Ascending aorta (tissue), 2 donors: ENCODE measurements around the gene FBXL14. TPM values are rescaled to one million over a fixed set of nuclear protein-coding genes. Genes with fewer than 3 reads are reported as not detected.
A peak's percentile ranks its signal among the peaks of the same experiment; 100 is the strongest.

Experiments used
- DNase-seq, 2 donors: peaks; one replicate each; pipeline ENCODE4 v3.0.0-alpha.2; 2019; ENCODE audit warnings: low spot score in 2 of 2
- H3K27ac ChIP-seq, 2 donors: fragments of 200-600 bp; sonication (generic); one replicate each; pipeline ENCODE4 v1.5.1; 2016 to 2017; ENCODE audit warnings: mild to moderate bottlenecking in 1 of 2
- H3K27me3 ChIP-seq: fragments of 200-600 bp; sonication (generic); one replicate; pipeline ENCODE4 v1.5.1; 2017
- H3K36me3 ChIP-seq, 2 donors: fragments of 200-600 bp; sonication (generic); one replicate each; pipeline ENCODE4 v1.5.1; 2016
- H3K4me1 ChIP-seq, 2 donors: fragments of 200-600 bp; sonication (generic); one replicate each; pipeline ENCODE4 v1.5.1; 2016 to 2017; ENCODE audit warnings: mild to moderate bottlenecking in 1 of 2
- H3K4me3 ChIP-seq, 2 donors: fragments of 200-600 bp; sonication (generic); one replicate each; pipeline ENCODE4 v1.5.1; 2016 to 2017; ENCODE audit warnings: mild to moderate bottlenecking in 1 of 2
- H3K9me3 ChIP-seq, 2 donors: fragments of 200-600 bp; sonication (generic); one replicate each; pipeline ENCODE4 v1.5.1; 2016
- intact Hi-C: fragments of 100-400 bp; cut with DNase I; formaldehyde crosslinking; loops from one replicate; pipeline ENCODE4 v1.15.1; 2023
- total RNA-seq: library from RNA; depleted of rRNA; stranded (reverse); fragments of >200 nt; gene quantifications from one replicate; pipeline ENCODE4 v1.1.0, GENCODE V29; 2016
- TF ChIP-seq, protein P1 (sequence below), 3 experiments: fragments of 200-600 bp in 2 of 3; fragments of 450-650 bp in 1 of 3; sonication (generic) in 2 of 3; IDR thresholded peaks; one replicate each; pipeline ENCODE4 v1.5.1; 2016 to 2019; ENCODE audit warnings: antibody characterized with exemption in 3 of 3, mild to moderate bottlenecking in 1 of 3, moderate library complexity in 1 of 3

FBXL14 gene
- total RNA-seq, 1 donor from 2014 or later, result 14.7 TPM

DNA sequence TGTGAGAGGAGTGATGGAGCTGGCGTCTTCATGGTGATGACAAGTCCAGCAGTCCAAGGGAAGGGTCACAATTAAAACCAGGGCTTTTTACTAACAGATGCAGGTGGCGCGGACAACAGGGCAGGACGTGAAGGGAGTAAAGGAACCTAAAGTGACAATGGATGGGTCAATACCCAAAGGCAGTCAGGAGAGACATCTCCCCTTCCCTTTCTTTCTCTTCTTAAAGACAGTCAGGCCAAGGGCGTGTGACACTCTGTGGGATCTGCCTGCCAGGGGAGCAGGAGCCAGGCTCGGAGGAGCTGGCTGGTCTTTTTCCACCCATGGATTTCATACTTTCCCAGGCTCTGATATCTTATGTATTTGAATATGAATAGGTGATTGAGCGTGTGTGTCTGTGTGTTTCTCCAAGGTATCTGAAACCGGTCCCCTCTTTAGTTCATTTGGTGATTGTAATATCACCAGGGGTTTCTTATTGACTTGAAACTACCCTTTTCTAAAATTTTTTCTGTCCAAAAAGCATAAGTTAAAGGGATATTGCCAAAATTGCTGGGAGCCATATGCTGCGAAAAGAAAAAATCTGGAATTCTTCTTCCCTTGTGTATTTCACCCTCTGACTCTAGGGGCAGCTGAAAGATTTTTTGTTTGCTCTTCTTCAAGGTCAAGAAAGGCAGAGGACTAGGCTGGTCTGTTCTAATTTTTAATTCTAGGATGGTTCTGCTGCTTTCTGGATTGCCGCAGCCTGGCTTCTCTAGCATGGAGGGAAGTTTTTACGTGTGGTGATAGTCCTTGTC, 61.8 kb downstream of the FBXL14 start:
- TF ChIP-seq, protein P1, sequence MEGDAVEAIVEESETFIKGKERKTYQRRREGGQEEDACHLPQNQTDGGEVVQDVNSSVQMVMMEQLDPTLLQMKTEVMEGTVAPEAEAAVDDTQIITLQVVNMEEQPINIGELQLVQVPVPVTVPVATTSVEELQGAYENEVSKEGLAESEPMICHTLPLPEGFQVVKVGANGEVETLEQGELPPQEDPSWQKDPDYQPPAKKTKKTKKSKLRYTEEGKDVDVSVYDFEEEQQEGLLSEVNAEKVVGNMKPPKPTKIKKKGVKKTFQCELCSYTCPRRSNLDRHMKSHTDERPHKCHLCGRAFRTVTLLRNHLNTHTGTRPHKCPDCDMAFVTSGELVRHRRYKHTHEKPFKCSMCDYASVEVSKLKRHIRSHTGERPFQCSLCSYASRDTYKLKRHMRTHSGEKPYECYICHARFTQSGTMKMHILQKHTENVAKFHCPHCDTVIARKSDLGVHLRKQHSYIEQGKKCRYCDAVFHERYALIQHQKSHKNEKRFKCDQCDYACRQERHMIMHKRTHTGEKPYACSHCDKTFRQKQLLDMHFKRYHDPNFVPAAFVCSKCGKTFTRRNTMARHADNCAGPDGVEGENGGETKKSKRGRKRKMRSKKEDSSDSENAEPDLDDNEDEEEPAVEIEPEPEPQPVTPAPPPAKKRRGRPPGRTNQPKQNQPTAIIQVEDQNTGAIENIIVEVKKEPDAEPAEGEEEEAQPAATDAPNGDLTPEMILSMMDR (IDR thresholded peaks at IDR 0.05), result no peak
- peaks cover 2 to 4% of the 10 kb centered on the region in 2 donors for H3K4me1 ChIP-seq
- no peak overlapping the region for H3K27ac ChIP-seq
- H3K27me3 ChIP-seq, result no peaks in the 10 kb centered on the region
- intact Hi-C loops, result no loop called here
- no peaks in the 10 kb centered on the region for H3K9me3 ChIP-seq
- no peak for DNase-seq
- no peaks in the 10 kb centered on the region for H3K36me3 ChIP-seq
- H3K4me3 ChIP-seq, result no peak overlapping the region

DNA sequence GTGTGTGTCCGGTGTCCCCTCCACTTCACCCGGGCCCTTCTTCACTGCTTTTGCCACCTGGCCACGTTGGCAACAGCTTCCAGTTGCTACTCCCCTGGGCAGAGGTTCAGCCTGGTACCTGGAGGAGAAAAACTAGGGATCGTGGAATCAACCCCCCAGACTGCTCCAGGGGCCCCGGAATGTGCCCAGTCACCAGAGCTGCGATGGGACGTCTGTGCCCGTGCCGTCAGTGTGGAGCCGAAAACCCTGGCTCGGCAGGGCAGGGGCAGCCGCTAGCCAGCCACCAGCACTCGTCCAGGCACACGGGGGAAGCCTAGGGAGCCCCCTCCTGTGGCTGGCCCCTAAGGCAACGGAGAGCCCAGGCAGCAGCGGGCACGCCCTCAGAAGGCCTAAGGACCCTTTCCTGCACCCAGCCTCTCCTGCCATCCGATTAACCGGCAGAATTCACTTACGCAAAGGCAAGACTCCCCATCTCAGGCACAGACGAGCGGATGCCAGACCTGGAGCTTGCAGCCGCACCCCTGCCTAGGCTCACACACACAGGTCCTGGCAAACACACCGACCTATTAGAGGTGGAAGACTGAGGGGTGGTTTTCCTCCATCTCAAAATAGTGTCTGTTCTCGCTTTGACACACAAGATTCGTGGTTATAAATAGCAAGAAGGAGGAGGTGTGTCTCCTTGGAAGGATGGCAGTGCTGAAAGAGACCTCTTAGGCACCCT, 62.6 kb downstream of the FBXL14 start:
- Histone ChIP-seq H3K9me3 (no peaks in the 10 kb centered on the region), H3K36me3 (no peaks in the 10 kb centered on the region), H3K27ac (no peak overlapping the region), H3K27me3 (no peaks in the 10 kb centered on the region), H3K4me1 (peaks cover 2 to 4% of the 10 kb centered on the region in 2 donors), H3K4me3 (peak overlapping the region; percentile 48 to 66)
- intact Hi-C loops, result no loop called here
- DNase-seq, result no peak
- TF ChIP-seq, protein P1 (IDR thresholded peaks at IDR 0.05), result no peak

DNA sequence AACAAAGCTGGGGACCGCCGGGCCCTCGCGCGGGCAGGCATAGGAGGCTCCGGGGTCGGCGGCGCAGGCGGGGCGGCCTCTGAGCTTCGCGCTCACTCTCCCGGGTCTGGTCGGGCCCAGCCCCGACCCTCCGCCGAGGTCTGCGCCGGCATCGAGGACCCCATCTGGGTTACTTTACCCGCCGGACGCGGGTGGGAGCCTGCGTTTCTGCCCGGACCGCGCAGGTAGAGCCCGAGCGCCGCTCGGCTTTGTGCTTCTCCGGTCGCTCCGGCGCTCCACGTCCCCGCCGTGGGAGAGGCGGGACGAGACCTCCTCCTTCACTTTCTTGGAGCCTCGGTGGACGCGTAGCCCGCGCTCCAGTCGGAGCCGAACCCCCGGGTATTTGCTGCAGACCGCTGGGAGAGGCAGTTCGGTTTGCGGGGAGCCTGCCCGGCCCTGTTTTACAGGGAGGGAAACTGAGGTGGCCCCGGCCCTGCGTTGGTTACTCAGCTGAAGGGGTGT, 63.2 kb downstream of the FBXL14 start:
- H3K9me3 ChIP-seq, result no peaks in the 10 kb centered on the region
- no peak for DNase-seq
- TF ChIP-seq, protein P1 (IDR thresholded peaks at IDR 0.05), result no peak
- H3K36me3 ChIP-seq, result no peaks in the 10 kb centered on the region
- no peaks in the 10 kb centered on the region for H3K27me3 ChIP-seq
- peak overlapping the region; percentile 48 to 66 for H3K4me3 ChIP-seq
- peaks cover 2 to 4% of the 10 kb centered on the region in 2 donors for H3K4me1 ChIP-seq
- intact Hi-C loops, result no loop called here
- H3K27ac ChIP-seq, result no peak overlapping the region

DNA sequence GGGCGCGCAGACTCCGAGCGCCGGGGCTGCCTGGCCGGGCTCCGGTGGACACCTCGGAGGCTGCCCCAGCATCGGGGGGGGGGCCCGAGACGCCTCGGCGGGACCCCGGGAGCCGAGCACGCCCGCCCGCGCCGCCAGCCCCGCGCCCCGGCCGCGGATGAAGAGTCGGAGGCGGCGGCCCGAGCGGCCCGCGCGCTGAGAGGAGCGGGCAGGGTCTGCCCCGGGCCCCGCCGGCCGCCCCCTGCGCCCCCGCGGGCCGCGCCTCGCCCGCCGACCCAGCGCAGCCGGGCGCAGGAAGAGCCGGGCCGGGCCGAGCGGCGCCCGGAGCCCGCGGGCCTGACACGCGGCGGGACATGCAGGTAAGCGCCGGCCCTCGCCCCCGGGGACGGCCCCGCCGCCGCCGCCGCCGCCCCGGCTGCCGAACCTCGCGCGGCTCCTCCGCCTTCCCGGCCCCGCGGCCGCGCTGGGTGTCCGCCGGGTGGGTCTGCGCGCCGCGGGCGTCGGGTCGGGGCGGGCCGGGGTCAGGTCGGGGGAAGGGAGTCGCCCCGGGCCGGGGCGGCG, 63.7 kb downstream of the FBXL14 start:
- intact Hi-C loops, result no loop called here
- no peak overlapping the region for H3K27ac ChIP-seq
- H3K36me3 ChIP-seq, result no peaks in the 10 kb centered on the region

DNA sequence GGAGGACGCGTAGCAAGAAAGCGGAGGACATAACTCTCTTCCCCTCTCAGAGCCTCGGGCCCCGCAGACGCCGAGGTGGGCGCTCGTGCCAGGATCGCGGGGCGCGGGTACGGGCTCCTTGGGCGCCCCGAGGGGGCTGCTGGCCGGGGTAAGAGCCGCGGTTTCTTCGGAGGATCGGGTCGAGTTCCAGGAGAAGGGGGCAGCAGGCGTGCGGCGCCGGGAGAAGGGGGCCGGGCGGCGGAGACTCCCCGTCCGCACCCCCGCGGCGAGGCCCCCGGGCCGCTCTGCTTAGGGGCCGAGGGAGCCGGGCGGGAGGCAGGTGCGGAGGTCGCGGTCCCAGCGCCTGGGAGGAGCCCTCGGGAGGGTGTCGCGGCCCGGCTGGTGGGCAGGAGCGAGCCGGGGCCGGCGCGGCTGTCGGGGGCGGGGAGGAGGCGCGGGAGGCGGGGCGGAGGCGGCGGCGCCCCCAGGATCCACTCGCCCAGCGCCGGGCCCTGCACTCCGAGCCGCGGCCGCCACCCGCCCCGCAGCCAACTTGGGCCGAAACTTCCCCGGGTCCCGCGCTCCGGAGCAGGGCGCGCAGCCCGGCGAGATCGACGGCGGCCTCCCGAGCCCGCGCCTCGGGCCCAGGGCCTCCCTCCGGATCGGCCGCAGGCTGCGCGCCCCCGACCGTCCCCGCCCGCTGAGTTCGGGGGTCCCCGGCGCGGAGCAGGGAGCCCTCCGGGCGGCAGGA, 64.4 kb downstream of the FBXL14 start:
- Histone ChIP-seq H3K27me3 (no peaks in the 10 kb centered on the region), H3K27ac (no peak overlapping the region), H3K4me3 (peak overlapping the region; percentile 77 to 87), H3K4me1 (peaks cover 2 to 4% of the 10 kb centered on the region in 2 donors), H3K9me3 (no peaks in the 10 kb centered on the region), H3K36me3 (no peaks in the 10 kb centered on the region)
- TF ChIP-seq, protein P1 (IDR thresholded peaks at IDR 0.05), result no peak
- intact Hi-C loops, result no loop called here
- DNase-seq, result no peak

More for the DNA sequence above, 63.7 kb downstream of the FBXL14 start:
- no peaks in the 10 kb centered on the region for H3K9me3 ChIP-seq
- no peaks in the 10 kb centered on the region for H3K27me3 ChIP-seq
- TF ChIP-seq, protein P1 (IDR thresholded peaks at IDR 0.05), result no peak
- peaks cover 2 to 4% of the 10 kb centered on the region in 2 donors for H3K4me1 ChIP-seq
- peak overlapping the region; percentile 77 to 87 for H3K4me3 ChIP-seq
- no peak for DNase-seq
